Progenitor cell of endocrine pancreas (in vitro differentiated cells): ENCODE results near the gene SAE1. TPM values are rescaled to one million over a fixed set of nuclear protein-coding genes. Genes with fewer than 3 reads are reported as not detected.

ENCODE experiments used
- DNase-seq: peaks from one replicate; pipeline ENCODE4 v3.0.0; 2021; ENCODE audit warnings: low spot score; ENCODE audit not compliant: unreplicated experiment
- H3K27ac Mint-ChIP-seq: 2 replicates; pipeline ENCODE4 v1.8.0; 2021; ENCODE audit warnings: mild to moderate bottlenecking, moderate library complexity, mixed read lengths
- H3K27me3 Mint-ChIP-seq: 2 replicates; pipeline ENCODE4 v1.8.0; 2021; ENCODE audit warnings: mixed read lengths
- H3K36me3 Mint-ChIP-seq: 2 replicates; pipeline ENCODE4 v1.8.0; 2022; ENCODE audit warnings: mixed read lengths; ENCODE audit not compliant: insufficient read depth
- H3K4me1 Mint-ChIP-seq: 2 replicates; pipeline ENCODE4 v1.8.0; 2021; ENCODE audit warnings: low read depth, mixed read lengths
- H3K4me3 Mint-ChIP-seq: 2 replicates; pipeline ENCODE4 v1.8.0; 2021; ENCODE audit warnings: low read depth, mild to moderate bottlenecking, moderate library complexity, mixed read lengths
- H3K9me3 Mint-ChIP-seq: 2 replicates; pipeline ENCODE4 v1.8.0; 2021; ENCODE audit warnings: low read depth, mixed read lengths
- total RNA-seq: library from RNA; stranded (reverse); gene quantifications from 2 replicates; pipeline ENCODE4 v1.2.1, GENCODE V29; 2021
- TF ChIP-seq, protein P1 (sequence below): fragments of 200-600 bp; sonication (generic); IDR thresholded peaks from one replicate; pipeline ENCODE4 v1.5.0; 2021; ENCODE audit warnings: antibody characterized with exemption, mild to moderate bottlenecking; ENCODE audit not compliant: unreplicated experiment

Gene SAE1
- total RNA-seq, 1 donor from 2014 or later = 173 TPM

DNA sequence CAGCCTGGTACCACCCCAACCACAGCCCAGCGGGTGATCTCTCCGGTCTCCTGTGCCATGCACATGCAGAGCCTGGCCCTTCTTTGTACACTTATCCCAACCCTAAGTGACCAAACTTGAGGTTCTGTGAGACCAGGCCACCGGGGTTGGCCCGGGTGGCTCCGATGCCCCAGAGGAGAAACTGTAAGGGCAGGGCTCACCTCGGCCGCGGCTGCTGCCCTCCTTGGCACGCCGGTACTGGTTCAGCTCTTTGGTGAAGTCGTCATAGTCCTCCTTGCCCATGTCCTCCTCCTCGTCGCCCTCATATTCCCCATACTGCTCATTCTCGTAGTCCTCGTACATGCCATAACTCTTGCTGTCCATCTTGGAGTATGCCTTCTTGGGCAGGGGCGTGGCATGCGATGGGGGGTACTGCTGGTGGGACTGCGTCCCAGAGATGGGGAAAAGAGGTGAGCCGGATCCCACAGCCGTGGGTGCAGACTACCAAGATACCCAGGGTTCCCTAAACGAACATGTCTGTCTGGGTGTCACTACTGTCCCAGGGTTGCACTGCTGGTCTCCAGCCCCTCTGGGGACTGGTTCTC is 40.8 kb upstream of the SAE1 start:
- no peak for DNase-seq
- Mint-ChIP-seq H3K36me3 (peaks cover 38% of the 10 kb centered on the region), H3K9me3 (no peaks in the 10 kb centered on the region), H3K4me1 (peaks cover 13% of the 10 kb centered on the region), H3K27ac (no peak overlapping the region), H3K27me3 (no peaks in the 10 kb centered on the region), H3K4me3 (no peak overlapping the region)
- TF ChIP-seq, protein P1, sequence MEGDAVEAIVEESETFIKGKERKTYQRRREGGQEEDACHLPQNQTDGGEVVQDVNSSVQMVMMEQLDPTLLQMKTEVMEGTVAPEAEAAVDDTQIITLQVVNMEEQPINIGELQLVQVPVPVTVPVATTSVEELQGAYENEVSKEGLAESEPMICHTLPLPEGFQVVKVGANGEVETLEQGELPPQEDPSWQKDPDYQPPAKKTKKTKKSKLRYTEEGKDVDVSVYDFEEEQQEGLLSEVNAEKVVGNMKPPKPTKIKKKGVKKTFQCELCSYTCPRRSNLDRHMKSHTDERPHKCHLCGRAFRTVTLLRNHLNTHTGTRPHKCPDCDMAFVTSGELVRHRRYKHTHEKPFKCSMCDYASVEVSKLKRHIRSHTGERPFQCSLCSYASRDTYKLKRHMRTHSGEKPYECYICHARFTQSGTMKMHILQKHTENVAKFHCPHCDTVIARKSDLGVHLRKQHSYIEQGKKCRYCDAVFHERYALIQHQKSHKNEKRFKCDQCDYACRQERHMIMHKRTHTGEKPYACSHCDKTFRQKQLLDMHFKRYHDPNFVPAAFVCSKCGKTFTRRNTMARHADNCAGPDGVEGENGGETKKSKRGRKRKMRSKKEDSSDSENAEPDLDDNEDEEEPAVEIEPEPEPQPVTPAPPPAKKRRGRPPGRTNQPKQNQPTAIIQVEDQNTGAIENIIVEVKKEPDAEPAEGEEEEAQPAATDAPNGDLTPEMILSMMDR = no peak

DNA sequence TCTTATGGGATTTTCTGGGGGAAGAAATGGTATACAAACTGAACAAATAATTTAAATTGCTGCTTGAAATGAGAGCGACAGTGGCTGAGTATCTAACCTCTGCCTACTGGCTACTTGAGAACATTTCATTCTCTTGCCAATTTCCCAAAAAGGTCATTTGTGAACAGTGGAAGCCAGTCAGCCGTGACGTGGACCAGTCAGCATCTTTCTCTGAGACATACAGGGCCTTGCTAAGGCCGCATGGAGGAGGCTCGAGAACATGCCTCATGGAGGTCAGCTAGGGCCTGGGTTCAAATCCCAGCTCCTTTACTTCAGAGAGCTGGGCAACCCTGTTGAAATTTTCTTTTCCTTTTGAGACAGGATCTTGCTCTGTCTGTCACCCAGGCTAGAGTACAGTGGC is 37.4 kb upstream of the SAE1 start:
- Mint-ChIP-seq H3K27me3 (no peaks in the 10 kb centered on the region), H3K27ac (no peak overlapping the region), H3K36me3 (peaks cover 28% of the 10 kb centered on the region), H3K4me1 (peaks cover 38% of the 10 kb centered on the region), H3K4me3 (no peak overlapping the region), H3K9me3 (no peaks in the 10 kb centered on the region)
- no peak for DNase-seq
- TF ChIP-seq, protein P1 = no peak

DNA sequence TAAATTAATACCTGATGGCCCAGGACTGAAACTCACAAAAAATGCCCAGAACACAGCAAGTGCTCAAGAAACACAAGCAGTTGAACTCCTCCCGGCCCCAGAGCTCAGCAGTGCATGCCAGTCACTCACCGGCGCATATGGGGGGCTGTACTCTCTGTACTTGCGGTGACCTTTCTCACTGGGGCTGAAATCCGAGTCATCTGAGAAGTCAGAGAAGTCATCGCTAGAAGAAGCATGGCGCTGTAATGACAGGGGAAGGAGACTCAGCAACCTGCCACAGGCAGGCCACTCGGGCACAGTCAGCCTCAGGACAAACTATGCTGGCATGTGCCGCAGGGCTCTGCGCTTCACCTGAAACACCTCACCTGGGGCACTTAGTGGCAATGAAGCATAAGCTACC is 36.8 kb upstream of the SAE1 start:
- peaks cover 26% of the 10 kb centered on the region for H3K36me3 Mint-ChIP-seq
- H3K27ac Mint-ChIP-seq = peak overlapping the region; percentile 63
- H3K27me3 Mint-ChIP-seq = no peaks in the 10 kb centered on the region
- TF ChIP-seq, protein P1 = no peak
- H3K9me3 Mint-ChIP-seq = no peaks in the 10 kb centered on the region
- no peak for DNase-seq
- peaks cover 42% of the 10 kb centered on the region for H3K4me1 Mint-ChIP-seq
- no peak overlapping the region for H3K4me3 Mint-ChIP-seq

DNA sequence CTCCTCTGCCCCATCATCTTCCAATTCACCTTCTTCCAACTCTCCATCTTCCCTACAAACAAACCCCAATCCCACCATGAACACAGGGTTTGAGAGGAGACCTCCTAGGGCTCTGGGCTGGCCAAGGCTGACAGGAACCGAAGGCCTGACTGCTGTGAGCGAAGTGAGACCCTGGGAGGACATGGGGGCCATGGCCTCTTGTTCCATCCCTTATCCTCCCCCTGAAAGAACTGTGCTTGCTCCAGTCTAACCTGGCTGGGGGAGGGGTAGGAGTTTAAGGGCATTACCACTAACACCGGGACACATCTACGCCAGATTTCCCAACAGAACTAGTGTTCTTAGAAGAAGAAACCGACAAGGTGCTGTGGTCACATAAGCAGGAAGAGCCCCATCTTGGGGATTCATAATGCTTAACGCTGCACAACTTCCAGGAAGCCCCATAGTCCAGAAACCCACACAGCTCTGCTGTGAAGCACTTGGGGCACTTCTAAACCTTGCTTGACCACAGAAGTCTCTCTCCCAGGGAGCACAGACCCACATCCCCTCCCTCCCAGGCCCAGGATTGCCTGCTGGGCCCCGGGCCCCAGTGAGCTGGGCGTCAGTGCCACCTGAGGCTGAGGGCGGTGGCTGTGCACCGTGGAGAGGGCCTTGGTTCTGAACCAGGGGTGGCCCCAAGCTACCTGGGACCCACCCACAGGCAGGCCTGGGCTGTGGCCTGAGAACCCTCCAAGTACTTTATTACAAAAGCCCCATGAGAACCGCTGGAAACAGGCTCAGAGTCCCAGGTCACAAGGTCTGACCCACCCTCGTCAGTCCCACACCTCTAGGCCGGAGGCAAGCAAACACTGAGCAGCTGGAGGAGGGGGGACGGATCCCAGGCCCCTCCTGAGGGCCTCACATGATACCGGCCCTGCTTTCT is 35.8 kb upstream of the SAE1 start:
- peak overlapping the region; percentile 92 for H3K27ac Mint-ChIP-seq
- TF ChIP-seq, protein P1 = no peak
- H3K9me3 Mint-ChIP-seq = no peaks in the 10 kb centered on the region
- peak overlapping the region; percentile 0 for H3K4me3 Mint-ChIP-seq
- peaks cover 51% of the 10 kb centered on the region for H3K4me1 Mint-ChIP-seq
- DNase-seq = no peak
- peaks cover 25% of the 10 kb centered on the region for H3K36me3 Mint-ChIP-seq
- no peaks in the 10 kb centered on the region for H3K27me3 Mint-ChIP-seq

DNA sequence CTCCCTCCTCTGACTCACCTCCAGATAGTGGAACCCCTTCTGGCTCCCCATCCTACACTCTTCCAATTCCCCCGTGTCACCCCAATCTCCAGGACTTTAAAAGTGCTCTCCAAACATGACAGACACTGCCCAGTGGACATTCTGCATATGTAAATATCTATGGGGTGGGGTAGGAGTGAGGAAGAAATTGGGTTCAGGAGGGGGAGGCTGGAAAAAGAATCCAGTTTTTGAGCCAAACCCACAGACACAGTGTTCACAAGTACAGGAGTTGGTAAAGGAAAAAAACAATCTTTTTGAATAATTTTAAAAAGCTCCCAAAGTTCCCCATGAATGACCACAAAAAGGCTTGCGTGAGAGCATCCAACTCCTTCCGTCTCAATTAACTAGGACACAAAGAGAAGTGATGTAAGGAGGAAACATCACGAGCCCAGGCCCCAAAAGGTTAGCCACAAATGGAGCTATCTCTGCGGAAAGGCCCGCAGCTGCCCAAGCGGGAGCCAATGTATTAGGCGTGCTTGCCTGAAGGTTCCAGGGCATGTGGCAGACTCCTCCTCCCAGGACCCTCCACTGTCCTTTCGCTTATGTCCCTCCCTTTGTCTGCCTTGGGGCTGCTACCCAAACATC is 35.0 kb upstream of the SAE1 start:
- DNase-seq = no peak
- H3K4me3 Mint-ChIP-seq = no peak overlapping the region
- H3K9me3 Mint-ChIP-seq = no peaks in the 10 kb centered on the region
- TF ChIP-seq, protein P1 = no peak
- peaks cover 58% of the 10 kb centered on the region for H3K4me1 Mint-ChIP-seq
- H3K36me3 Mint-ChIP-seq = peaks cover 22% of the 10 kb centered on the region
- H3K27me3 Mint-ChIP-seq = no peaks in the 10 kb centered on the region
- H3K27ac Mint-ChIP-seq = peak overlapping the region; percentile 92
